DMS79 treated with DMSO at 0.1 percent for 48 hours (cell line): ENCODE measurements around the gene TRIM47.

Experiments
- DNase-seq: peaks from one replicate; lab custom pipeline; 2025; lab: John Stamatoyannopoulos, UW

Gene TRIM47

GRCh38 chr17:75830164-75831031 lies 48.0 kb downstream of the TRIM47 start:
- no peak for DNase-seq

GRCh38 chr17:75829747-75830146 lies 48.6 kb downstream of the TRIM47 start:
- DNase-seq = no peak

GRCh38 chr17:75828741-75829140 lies 49.6 kb downstream of the TRIM47 start:
- DNase-seq = no peak

GRCh38 chr17:75828076-75828400 lies 50.3 kb downstream of the TRIM47 start:
- DNase-seq = no peak

- no peak for DNase-seq
These were observed 50.9 kb downstream of the TRIM47 start for GRCh38 chr17:75827308-75828075.

- no peak for DNase-seq
These were observed 51.6 kb downstream of the TRIM47 start for GRCh38 chr17:75826561-75827307.

GRCh38 chr17:75825748-75826370 lies 52.5 kb downstream of the TRIM47 start:
- DNase-seq = no peak

- DNase-seq = no peak
These were observed 53.2 kb downstream of the TRIM47 start for GRCh38 chr17:75825149-75825552.

GRCh38 chr17:75824666-75825065 lies 53.7 kb downstream of the TRIM47 start:
- DNase-seq = no peak
